Lower leg skin (tissue), 3 donors: ENCODE measurements around the gene SPRED1.

Experiments
- CTCF ChIP-seq, 3 donors: fragments of 450-650 bp; IDR thresholded peaks; one replicate each; pipeline ENCODE4 v1.5.1; 2016; ENCODE audit warnings: antibody characterized with exemption in 3 of 3, mild to moderate bottlenecking in 3 of 3, moderate library complexity in 2 of 3
- POLR2A ChIP-seq, 2 donors: fragments of 450-650 bp; IDR thresholded peaks; one replicate each; pipeline ENCODE4 v1.6.1; 2016 to 2017; ENCODE audit warnings: antibody characterized with exemption in 2 of 2, mild to moderate bottlenecking in 1 of 2, moderate library complexity in 1 of 2

- no peak for TF ChIP-seq CTCF (IDR thresholded peaks at IDR 0.05)
- no peak for TF ChIP-seq POLR2A (IDR thresholded peaks at IDR 0.05)
These were observed 96.6 kb downstream of the SPRED1 start for GRCh38 chr15:38349251-38349650.
